ENCODE measurements around the gene PCSK7.

PCSK7 gene

GRCh38 chr11:117273550-117274289 lies 41.8 kb upstream of the PCSK7 start (continued):
- no peak for TF ChIP-seq ZNF266 (tag by site-specific recombination; IDR thresholded peaks at IDR 0.05; ENCODE audit: low read depth)
- TF ChIP-seq BCL6B (tag by site-specific recombination; IDR thresholded peaks at IDR 0.05), result no peak
- TF ChIP-seq ZNF626 (tag by site-specific recombination; IDR thresholded peaks at IDR 0.05), result no peak
- TF ChIP-seq ZBTB7A (tag by site-specific recombination; IDR thresholded peaks at IDR 0.05; ENCODE audit: low read depth), result no peak
- peak; percentile 58; the same call in 1 of the 2 replicates for TF ChIP-seq ZBTB17 (tag by site-specific recombination; IDR thresholded peaks at IDR 0.05)
- TF ChIP-seq ZNF366 (tag by site-specific recombination; conservative IDR thresholded peaks at IDR 0.05), result 0 out of 2 replicates have a peak, but pooled peaks have one; percentile 14
- TF ChIP-seq WT1 (tag by site-specific recombination; IDR thresholded peaks at IDR 0.05), result no peak
- no peak for TF ChIP-seq ZNF211 (tag by site-specific recombination; IDR thresholded peaks at IDR 0.05; ENCODE audit: low read depth)
- no peak for TF ChIP-seq ZNF239 (tag by site-specific recombination; IDR thresholded peaks at IDR 0.05)
- TF ChIP-seq ZNF155 (tag by site-specific recombination; IDR thresholded peaks at IDR 0.05), result no peak
- no peak for TF ChIP-seq ZNF560 (tag by site-specific recombination; IDR thresholded peaks at IDR 0.05; ENCODE audit: borderline replicate concordance)
- TF ChIP-seq MZF1 (tag by site-specific recombination; IDR thresholded peaks at IDR 0.05; ENCODE audit: borderline replicate concordance), result peak; percentile 52; the same call in 1 of the 2 replicates
- no peak for TF ChIP-seq ZNF624 (tag by site-specific recombination; IDR thresholded peaks at IDR 0.05)
- TF ChIP-seq KLF16 (tag by site-specific recombination; IDR thresholded peaks at IDR 0.05), result no peak
- no peak for TF ChIP-seq KLF1 (tag by site-specific recombination; IDR thresholded peaks at IDR 0.05)
- TF ChIP-seq BCL11B (tag by site-specific recombination; IDR thresholded peaks at IDR 0.05; ENCODE audit: low read depth), result no peak
- TF ChIP-seq ZNF843 (tag by site-specific recombination; IDR thresholded peaks at IDR 0.05), result no peak
- TF ChIP-seq ZNF2 (tag by site-specific recombination; IDR thresholded peaks at IDR 0.05), result peak; percentile 52; the same call in 1 of the 2 replicates
- no peak for TF ChIP-seq ZSCAN30 (tag by site-specific recombination; IDR thresholded peaks at IDR 0.05)
- TF ChIP-seq SP2 (tag by site-specific recombination; IDR thresholded peaks at IDR 0.05), result no peak
- TF ChIP-seq ZBTB20 (tag by site-specific recombination; IDR thresholded peaks at IDR 0.05), result no peak; the same call in none of the 2 replicates
- TF ChIP-seq GLIS2 (tag by site-specific recombination; IDR thresholded peaks at IDR 0.05), result no peak
- no peak for TF ChIP-seq ZNF510 (tag by site-specific recombination; IDR thresholded peaks at IDR 0.05; ENCODE audit: insufficient replicate concordance)
- TF ChIP-seq, protein P1, sequence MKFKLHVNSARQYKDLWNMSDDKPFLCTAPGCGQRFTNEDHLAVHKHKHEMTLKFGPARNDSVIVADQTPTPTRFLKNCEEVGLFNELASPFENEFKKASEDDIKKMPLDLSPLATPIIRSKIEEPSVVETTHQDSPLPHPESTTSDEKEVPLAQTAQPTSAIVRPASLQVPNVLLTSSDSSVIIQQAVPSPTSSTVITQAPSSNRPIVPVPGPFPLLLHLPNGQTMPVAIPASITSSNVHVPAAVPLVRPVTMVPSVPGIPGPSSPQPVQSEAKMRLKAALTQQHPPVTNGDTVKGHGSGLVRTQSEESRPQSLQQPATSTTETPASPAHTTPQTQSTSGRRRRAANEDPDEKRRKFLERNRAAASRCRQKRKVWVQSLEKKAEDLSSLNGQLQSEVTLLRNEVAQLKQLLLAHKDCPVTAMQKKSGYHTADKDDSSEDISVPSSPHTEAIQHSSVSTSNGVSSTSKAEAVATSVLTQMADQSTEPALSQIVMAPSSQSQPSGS (tag by site-specific recombination; IDR thresholded peaks at IDR 0.05; ENCODE audit: low read depth), result no peak
- no peak for TF ChIP-seq ZNF701 (tag by site-specific recombination; IDR thresholded peaks at IDR 0.05)
- TF ChIP-seq ZNF777 (tag by site-specific recombination; IDR thresholded peaks at IDR 0.05; ENCODE audit: borderline replicate concordance), result no peak
- TF ChIP-seq HOXA7 (CRISPR knock-in tag; IDR thresholded peaks at IDR 0.05; ENCODE audit: borderline replicate concordance), result no peak
- TF ChIP-seq ELK4 (IDR thresholded peaks at IDR 0.05; ENCODE audit: borderline replicate concordance, low read depth, low read length), result no peak
- TF ChIP-seq BCL11A (tag by site-specific recombination; IDR thresholded peaks at IDR 0.05; ENCODE audit: low read depth), result no peak
- no peak for TF ChIP-seq AEBP2 (tag by site-specific recombination; IDR thresholded peaks at IDR 0.05; ENCODE audit: borderline replicate concordance)
- TF ChIP-seq ZNF354C (tag by site-specific recombination; IDR thresholded peaks at IDR 0.05; ENCODE audit: borderline replicate concordance, low read depth), result no peak
- no peak for TF ChIP-seq ZNF274 (IDR thresholded peaks at IDR 0.05; ENCODE audit: low read length)
- no peak for TF ChIP-seq ZNF274 (tag by site-specific recombination; IDR thresholded peaks at IDR 0.05; ENCODE audit: borderline replicate concordance)
- TF ChIP-seq ZFP69B (tag by site-specific recombination; IDR thresholded peaks at IDR 0.05), result peak; percentile 55; the same call in 1 of the 2 replicates
- no peak for TF ChIP-seq ZNF292 (tag by site-specific recombination; IDR thresholded peaks at IDR 0.05; ENCODE audit: borderline replicate concordance, low read depth)

Measured in HEK293 (cell line).